AG10803 (cell line): ENCODE measurements around the gene DYNC2I2.
"Not testable (repeated sequence)": the region's sequence is repeated elsewhere in the genome, so short reads cannot be mapped to it uniquely, and the experiment has no call there.

Experiments used
- DNase-seq: peaks from one replicate; pipeline ENCODE4 v3.0.0; 2010; ENCODE audit warnings: low read depth
- H3K4me3 ChIP-seq: 2 replicates; pipeline ENCODE4 v1.5.1; 2011; ENCODE audit warnings: mild to moderate bottlenecking, low read length, control low read depth
- TF ChIP-seq, protein P1 (sequence below): conservative IDR thresholded peaks from 2 replicates; pipeline ENCODE4 v1.5.1; 2011; ENCODE audit warnings: mild to moderate bottlenecking, low read length, control low read depth, inconsistent platforms

The DYNC2I2 gene

DNA sequence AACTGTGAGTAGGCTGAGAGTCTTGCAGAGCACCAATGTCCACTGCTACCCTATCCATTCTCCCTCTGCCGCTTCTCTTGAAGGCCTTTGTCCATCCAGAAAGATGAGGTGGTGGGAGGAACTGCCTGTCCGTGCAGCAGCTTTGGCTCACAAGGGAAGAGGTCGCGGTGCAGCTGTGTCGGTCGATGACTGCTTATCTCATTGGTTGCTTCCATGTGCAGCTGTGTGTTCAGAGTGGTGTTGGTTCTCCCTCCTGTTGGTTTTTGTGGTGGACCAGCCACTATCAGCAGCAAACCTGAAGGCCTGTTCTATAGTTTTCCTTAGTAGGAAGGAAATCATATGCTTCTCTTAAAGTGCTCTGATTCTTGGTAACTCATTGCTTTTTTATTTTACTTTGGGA lies 63.6 kb downstream of the DYNC2I2 start:
- H3K4me3 ChIP-seq = no peak overlapping the region
- TF ChIP-seq, protein P1, sequence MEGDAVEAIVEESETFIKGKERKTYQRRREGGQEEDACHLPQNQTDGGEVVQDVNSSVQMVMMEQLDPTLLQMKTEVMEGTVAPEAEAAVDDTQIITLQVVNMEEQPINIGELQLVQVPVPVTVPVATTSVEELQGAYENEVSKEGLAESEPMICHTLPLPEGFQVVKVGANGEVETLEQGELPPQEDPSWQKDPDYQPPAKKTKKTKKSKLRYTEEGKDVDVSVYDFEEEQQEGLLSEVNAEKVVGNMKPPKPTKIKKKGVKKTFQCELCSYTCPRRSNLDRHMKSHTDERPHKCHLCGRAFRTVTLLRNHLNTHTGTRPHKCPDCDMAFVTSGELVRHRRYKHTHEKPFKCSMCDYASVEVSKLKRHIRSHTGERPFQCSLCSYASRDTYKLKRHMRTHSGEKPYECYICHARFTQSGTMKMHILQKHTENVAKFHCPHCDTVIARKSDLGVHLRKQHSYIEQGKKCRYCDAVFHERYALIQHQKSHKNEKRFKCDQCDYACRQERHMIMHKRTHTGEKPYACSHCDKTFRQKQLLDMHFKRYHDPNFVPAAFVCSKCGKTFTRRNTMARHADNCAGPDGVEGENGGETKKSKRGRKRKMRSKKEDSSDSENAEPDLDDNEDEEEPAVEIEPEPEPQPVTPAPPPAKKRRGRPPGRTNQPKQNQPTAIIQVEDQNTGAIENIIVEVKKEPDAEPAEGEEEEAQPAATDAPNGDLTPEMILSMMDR = no peak
- DNase-seq = no peak

DNA sequence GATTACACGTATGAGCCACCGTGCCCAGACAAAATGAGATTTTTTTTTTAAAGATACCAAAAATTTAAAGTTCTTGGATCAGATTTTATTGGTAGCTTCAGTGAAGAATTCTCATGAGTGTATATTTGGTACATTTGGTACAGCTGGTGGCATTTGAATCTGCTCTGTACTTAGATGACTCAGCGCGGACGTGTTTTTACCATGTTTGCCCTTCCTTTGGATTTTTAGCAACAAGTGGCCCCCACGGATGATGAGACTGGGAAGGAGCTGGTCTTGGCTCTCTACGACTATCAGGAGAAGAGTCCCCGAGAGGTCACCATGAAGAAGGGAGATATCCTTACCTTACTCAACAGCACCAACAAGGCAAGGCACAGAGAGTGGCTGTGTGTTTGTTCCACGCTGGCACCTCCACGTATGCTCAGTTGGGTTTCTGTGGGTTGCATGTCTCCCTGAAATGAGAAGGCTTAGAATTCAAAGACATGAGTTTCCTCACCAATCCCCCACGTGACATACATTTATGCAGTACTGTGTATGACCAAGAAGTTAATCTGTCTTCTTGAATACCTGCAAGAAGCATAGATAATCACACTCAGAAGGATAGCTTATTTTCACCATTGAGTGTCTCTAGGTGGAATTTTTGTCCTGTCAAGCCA lies 67.9 kb downstream of the DYNC2I2 start:
- no peak overlapping the region for H3K4me3 ChIP-seq
- DNase-seq = no peak
- TF ChIP-seq, protein P1 = no peak

DNA sequence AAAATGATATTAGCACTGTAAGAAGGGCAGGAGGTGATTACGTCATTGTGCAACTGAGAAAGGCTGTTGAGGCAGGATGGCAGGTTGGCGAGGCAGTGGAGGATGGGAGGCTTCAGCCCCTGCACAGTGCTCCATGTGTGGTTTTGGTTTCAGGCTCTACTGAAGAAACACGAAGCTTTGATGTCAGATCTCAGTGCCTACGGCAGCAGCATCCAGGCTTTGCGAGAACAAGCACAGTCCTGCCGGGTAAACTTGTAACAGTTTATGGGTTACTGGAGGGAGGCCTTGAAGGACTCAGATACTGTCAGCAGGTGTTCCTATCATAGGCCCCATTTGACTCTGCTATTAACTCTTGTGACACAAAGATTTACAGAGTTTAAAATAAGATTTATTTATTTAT lies 69.2 kb downstream of the DYNC2I2 start:
- H3K4me3 ChIP-seq = no peak overlapping the region
- no peak for DNase-seq
- TF ChIP-seq, protein P1 = no peak

DNA sequence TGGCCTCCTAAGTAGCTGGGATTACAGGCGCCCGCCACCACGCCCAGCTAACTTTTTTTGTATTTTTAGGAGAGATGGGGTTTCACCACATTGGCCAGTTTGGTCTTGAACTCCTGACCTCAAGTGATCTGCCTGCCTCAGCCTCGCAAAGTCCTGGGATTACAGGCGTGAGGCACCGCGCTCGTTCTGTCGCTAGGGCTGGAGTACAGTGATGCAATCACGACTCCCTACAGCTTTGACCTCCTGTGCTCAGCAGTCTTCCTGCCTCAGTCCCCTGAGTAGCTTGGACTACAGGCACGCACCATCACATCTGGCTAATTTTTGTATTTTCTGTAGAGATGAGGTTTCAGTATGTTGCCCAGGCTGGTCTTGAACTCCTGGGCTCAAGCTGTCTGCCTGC lies 69.7 kb downstream of the DYNC2I2 start:
- not testable (repeated sequence) for DNase-seq, H3K4me3 ChIP-seq

DNA sequence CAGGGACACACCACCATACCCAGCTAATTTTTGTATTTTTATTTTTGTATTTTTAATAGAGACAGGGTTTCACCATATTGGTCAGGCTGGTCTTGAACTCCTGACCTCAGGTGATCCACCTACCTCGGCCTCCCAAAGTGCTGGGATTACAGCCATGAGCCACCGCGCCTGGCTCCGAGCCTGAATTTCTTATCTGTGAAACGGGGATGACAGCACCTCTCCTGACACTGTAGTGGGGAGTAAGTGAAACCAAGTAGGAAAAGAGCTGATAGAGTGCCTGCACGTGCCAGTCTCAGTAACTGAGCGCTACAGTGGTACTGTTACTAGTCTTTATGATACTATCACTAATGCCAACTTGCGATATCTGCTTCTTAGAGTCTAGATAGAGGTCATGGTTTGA lies 71.5 kb downstream of the DYNC2I2 start:
- not testable (repeated sequence) for DNase-seq, H3K4me3 ChIP-seq
